ENCODE data around the gene ATP2B3. TPM values are rescaled to one million over a fixed set of nuclear protein-coding genes. Genes with fewer than 3 reads are reported as not detected.

Gene ATP2B3
- total and polyA plus RNA-seq, 9 of the 15 experiments (the other 6 are each of a cell fraction or from before 2014, with no cell fraction given) = 0.04 TPM; not detected in 8

GRCh38 chrX:153539171-153539978 is 21.9 kb downstream of the ATP2B3 start (continued):
- no peak for TF ChIP-seq ZNF592 (IDR thresholded peaks at IDR 0.05)
- TF ChIP-seq EZH2 (IDR thresholded peaks at IDR 0.05; ENCODE audit: borderline replicate concordance, low read depth, low read length) = no peak
- no peak for TF ChIP-seq ETV6 (IDR thresholded peaks at IDR 0.05; ENCODE audit: borderline replicate concordance in 1 of 2, low read depth in 2 of 2, low read length in 1 of 2)
- TF ChIP-seq ETV6 (CRISPR knock-in tag; IDR thresholded peaks at IDR 0.05; ENCODE audit: borderline replicate concordance) = no peak
- TF ChIP-seq CREM (IDR thresholded peaks at IDR 0.05; ENCODE audit: low read depth) = 0 out of 2 replicates have a peak, but pooled peaks have one; percentile 45
- no peak for TF ChIP-seq ZNF778 (CRISPR knock-in tag; IDR thresholded peaks at IDR 0.05)
- TF ChIP-seq SRSF9 (IDR thresholded peaks at IDR 0.05; ENCODE audit: borderline replicate concordance, low read depth, low read length) = no peak
- no peak for TF ChIP-seq BDP1 (IDR thresholded peaks at IDR 0.05; ENCODE audit: insufficient read depth, insufficient read length)
- TF ChIP-seq TCF15 (CRISPR knock-in tag; IDR thresholded peaks at IDR 0.05) = no peak
- no peak for TF ChIP-seq RFX1 (IDR thresholded peaks at IDR 0.05)
- TF ChIP-seq ZNF124 (CRISPR knock-in tag; IDR thresholded peaks at IDR 0.05) = no peak
- TF ChIP-seq YY1 (IDR thresholded peaks at IDR 0.05; ENCODE audit: borderline replicate concordance in 1 of 3, control insufficient read depth in 1 of 3, extremely low read depth in 1 of 3, insufficient read depth in 3 of 3, insufficient read length in 1 of 3, insufficient replicate concordance in 2 of 3, low read depth in 1 of 3, low read length in 2 of 3) = peak in 1 of 3 experiments; percentile 35
- TF ChIP-seq SNIP1 (IDR thresholded peaks at IDR 0.05; ENCODE audit: low read depth) = no peak
- TF ChIP-seq USF2 (CRISPR knock-in tag; IDR thresholded peaks at IDR 0.05) = no peak
- TF ChIP-seq HMGN3 (IDR thresholded peaks at IDR 0.05; ENCODE audit: borderline replicate concordance, extremely low read depth, insufficient read length, low read depth, low read length) = peak; percentile 50
- TF ChIP-seq SREBF2 (CRISPR knock-in tag; IDR thresholded peaks at IDR 0.05) = no peak
- TF ChIP-seq ZNF133 (CRISPR knock-in tag; IDR thresholded peaks at IDR 0.05) = no peak
- TF ChIP-seq PTTG1 (tag; IDR thresholded peaks at IDR 0.05; ENCODE audit: low read depth) = no peak
- no peak for TF ChIP-seq PRMT5 (CRISPR knock-in tag; IDR thresholded peaks at IDR 0.05)
- no peak for TF ChIP-seq IRF2 (CRISPR knock-in tag; IDR thresholded peaks at IDR 0.05)
- no peak for TF ChIP-seq ZNF561 (CRISPR knock-in tag; conservative IDR thresholded peaks at IDR 0.05)
- no peak for TF ChIP-seq MYC (IDR thresholded peaks at IDR 0.05; ENCODE audit: low read depth, low read length)
- no peak for TF ChIP-seq MYC (CRISPR knock-in tag; IDR thresholded peaks at IDR 0.05; ENCODE audit: borderline replicate concordance, low read depth)
- TF ChIP-seq ELF2 (CRISPR knock-in tag; IDR thresholded peaks at IDR 0.05) = no peak

All from K562 (cell line).